Measurements from ENCODE around the gene PANX2. TPM values are rescaled to one million over a fixed set of nuclear protein-coding genes. Genes with fewer than 3 reads are reported as not detected.
A peak's percentile ranks its signal among the peaks of the same experiment; 100 is the strongest.

The PANX2 gene
- total RNA-seq, 1 donor from 2014 or later: 0.92 TPM

- peak; percentile 8 for ATAC-seq
Measured at GRCh38 chr22:50171965-50172421, 1.5 kb downstream of the PANX2 start.

- no peak for ATAC-seq
Measured at GRCh38 chr22:50173311-50173982, 2.9 kb downstream of the PANX2 start.

GRCh38 chr22:50173983-50174355, 3.4 kb downstream of the PANX2 start:
- no peak for ATAC-seq

- ATAC-seq: no peak
Measured at GRCh38 chr22:50174382-50175190, 4.1 kb downstream of the PANX2 start.

GRCh38 chr22:50175191-50175461, 4.6 kb downstream of the PANX2 start:
- no peak for ATAC-seq

GRCh38 chr22:50175921-50176849, 5.7 kb downstream of the PANX2 start:
- ATAC-seq: no peak

- no peak for ATAC-seq
Measured at GRCh38 chr22:50176850-50177536, 6.5 kb downstream of the PANX2 start.

GRCh38 chr22:50177537-50178470, 7.3 kb downstream of the PANX2 start:
- no peak for ATAC-seq

- ATAC-seq: no peak
Measured at GRCh38 chr22:50178471-50178864, 7.9 kb downstream of the PANX2 start.

GRCh38 chr22:50178871-50179869, 8.6 kb downstream of the PANX2 start:
- no peak for ATAC-seq

- no peak for ATAC-seq
Measured at GRCh38 chr22:50179937-50180726, 9.6 kb downstream of the PANX2 start.

GRCh38 chr22:50180727-50181521, 10.4 kb downstream of the PANX2 start:
- no peak for ATAC-seq

- peak; percentile 50 for ATAC-seq
Measured at GRCh38 chr22:50182176-50183081, 11.9 kb downstream of the PANX2 start.

GRCh38 chr22:50183141-50183971, 12.8 kb downstream of the PANX2 start:
- no peak for ATAC-seq

- ATAC-seq: no peak
Measured at GRCh38 chr22:50184004-50184901, 13.7 kb downstream of the PANX2 start.

Measured in esophagus mucosa (tissue), 1 donor.